ENCODE results near the gene HAPLN2. TPM values are rescaled to one million over a fixed set of nuclear protein-coding genes. Genes with fewer than 3 reads are reported as not detected.

The HAPLN2 gene
- total RNA-seq, 1 experiment from 2014 or later, result 1.2 TPM

- TF ChIP-seq HMGXB4 (CRISPR knock-in tag; IDR thresholded peaks at IDR 0.05), result peak; percentile 73
- TF ChIP-seq USF2 (CRISPR knock-in tag; IDR thresholded peaks at IDR 0.05), result no peak
- TF ChIP-seq AFF4 (CRISPR knock-in tag; IDR thresholded peaks at IDR 0.05; ENCODE audit: borderline replicate concordance), result no peak
- TF ChIP-seq TEAD1 (CRISPR knock-in tag; IDR thresholded peaks at IDR 0.05), result no peak; the same call in 1 of the 2 replicates
- TF ChIP-seq TEAD4 (CRISPR knock-in tag; IDR thresholded peaks at IDR 0.05), result no peak
- no peak; the same call in 1 of the 2 replicates for TF ChIP-seq CREB1 (CRISPR knock-in tag; IDR thresholded peaks at IDR 0.05)
- no peak for TF ChIP-seq ZNF232 (CRISPR knock-in tag; IDR thresholded peaks at IDR 0.05)
- peak; percentile 79; the same call in 1 of the 2 replicates for TF ChIP-seq MAX (CRISPR knock-in tag; IDR thresholded peaks at IDR 0.05)
- TF ChIP-seq ZNF423 (CRISPR knock-in tag; IDR thresholded peaks at IDR 0.05), result no peak
- TF ChIP-seq PRDM15 (CRISPR knock-in tag; IDR thresholded peaks at IDR 0.05), result no peak
- TF ChIP-seq GABPB1 (CRISPR knock-in tag; IDR thresholded peaks at IDR 0.05), result no peak
- TF ChIP-seq IRF1 (CRISPR knock-in tag; IDR thresholded peaks at IDR 0.05), result peak; percentile 50; the same call in 1 of the 2 replicates
- TF ChIP-seq ZNF281 (CRISPR knock-in tag; IDR thresholded peaks at IDR 0.05), result no peak
- no peak for TF ChIP-seq SMAD4 (CRISPR knock-in tag; IDR thresholded peaks at IDR 0.05)
- TF ChIP-seq MXD4 (CRISPR knock-in tag; IDR thresholded peaks at IDR 0.05; ENCODE audit: borderline replicate concordance), result no peak
- no peak for TF ChIP-seq FOXJ3 (CRISPR knock-in tag; IDR thresholded peaks at IDR 0.05; ENCODE audit: borderline replicate concordance)
- peak; percentile 81; the same call in 1 of the 2 replicates for TF ChIP-seq FOXK1 (CRISPR knock-in tag; IDR thresholded peaks at IDR 0.05)
- TF ChIP-seq ZNF532 (CRISPR knock-in tag; IDR thresholded peaks at IDR 0.05; ENCODE audit: borderline replicate concordance), result no peak
Observed at GRCh38 chr1:156623946-156624813, 5.0 kb downstream of the HAPLN2 start (continued).
